ENCODE data around the gene MCM3AP.
A peak's percentile ranks its signal among the peaks of the same experiment; 100 is the strongest.

The MCM3AP gene

GRCh38 chr21:46285206-46285661 is at the start of gene MCM3AP:
TSS of gene MCM3AP (minus strand) at chr21:46285611. CDS start at chr21:46285286, 325 bp downstream.
- no peak for DNase-seq

- no peak for DNase-seq
Observed at GRCh38 chr21:46334351-46335140, 49.1 kb upstream of the MCM3AP start.

DNA sequence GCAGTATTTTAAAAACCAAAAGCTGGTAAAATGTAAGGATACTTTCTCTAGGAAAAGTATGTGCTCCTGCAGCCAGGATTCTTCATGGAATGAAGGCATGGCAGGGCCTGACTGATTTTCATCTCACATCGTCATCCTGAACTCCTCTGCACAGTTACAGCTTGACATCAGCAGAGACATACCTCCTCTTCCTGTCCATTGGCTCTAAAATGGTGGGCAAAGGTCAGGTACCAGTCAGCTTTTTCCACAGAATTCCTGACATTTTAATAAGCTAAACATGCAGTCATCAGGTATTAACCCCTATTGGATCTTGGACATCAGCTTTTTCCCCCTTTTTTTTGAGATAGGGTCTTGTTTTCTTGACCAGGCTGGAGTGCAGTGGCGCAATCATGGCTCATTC is 44.4 kb upstream of the MCM3AP start:
- DNase-seq: no peak

- no peak for DNase-seq
Observed at GRCh38 chr21:46328151-46328550, 42.7 kb upstream of the MCM3AP start.

GRCh38 chr21:46327711-46328110 is 42.3 kb upstream of the MCM3AP start:
- no peak for DNase-seq

DNA sequence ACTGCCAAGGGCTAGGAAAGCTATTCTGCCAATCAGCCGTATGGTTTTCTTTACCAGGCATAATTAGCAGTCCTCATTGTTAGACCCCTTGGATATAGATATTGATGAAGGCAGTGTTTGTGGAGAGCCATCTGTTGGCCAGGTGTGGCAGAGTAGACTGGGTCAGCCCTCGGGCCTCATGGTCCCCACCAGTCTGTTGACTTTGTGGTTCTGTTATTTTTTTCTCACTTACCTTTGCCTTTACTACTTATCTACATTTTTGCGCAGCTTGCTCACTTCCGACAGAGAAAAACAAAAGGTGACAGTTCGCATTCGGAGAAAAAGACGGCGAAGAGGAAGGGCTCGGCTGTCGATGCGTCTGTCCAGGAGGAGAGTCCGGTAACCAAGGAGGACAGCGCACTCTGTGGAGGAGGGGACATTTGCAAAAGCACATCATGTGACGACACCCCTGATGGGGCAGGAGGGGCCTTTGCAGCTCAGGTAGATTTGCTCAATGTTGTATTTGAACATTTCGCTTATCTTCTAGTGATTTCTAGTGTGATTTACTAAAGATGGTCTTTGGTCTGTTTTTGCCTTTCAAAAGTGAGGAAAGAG is 40.8 kb upstream of the MCM3AP start:
- DNase-seq: no peak

DNA sequence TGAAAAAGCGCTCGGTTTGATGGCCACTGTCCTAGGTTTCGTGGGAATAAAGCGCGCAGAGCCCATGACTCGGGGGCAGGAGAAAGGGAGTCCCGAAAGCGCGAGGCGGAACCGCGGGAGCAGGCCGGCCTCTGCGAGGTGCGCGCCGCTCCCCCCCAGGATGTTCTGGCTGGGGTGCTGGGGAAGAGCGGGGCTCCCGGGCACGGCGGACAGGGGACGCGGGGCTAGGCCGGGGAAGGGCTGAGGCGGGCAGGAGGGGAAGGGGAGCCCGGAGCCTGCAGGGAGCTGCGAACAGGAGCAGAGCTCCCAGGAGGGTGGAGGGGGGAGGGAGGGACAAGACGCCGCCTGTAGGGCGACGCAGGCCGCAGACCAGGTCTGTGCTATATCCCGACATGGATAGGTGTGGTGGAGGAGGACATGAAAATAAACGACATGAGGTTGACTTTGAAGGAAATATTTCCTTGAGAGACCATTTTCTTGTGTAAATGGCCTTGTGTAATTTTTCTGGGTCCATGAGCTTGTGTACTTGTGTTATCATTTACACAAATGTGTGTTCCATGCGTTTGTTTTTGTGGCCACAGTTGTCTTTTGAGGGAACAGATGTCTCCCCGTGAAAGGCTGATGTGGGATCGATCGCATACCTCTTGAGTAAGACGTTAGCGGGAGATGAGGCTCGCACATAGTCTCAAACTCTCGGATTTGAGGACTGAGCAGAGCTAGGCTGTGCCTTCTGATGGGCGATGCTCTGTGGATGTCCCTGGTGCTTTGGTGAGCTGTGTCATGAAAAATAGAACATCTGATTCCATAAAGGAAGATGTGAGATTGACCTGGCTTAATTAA is 39.9 kb upstream of the MCM3AP start:
- DNase-seq: no peak

- DNase-seq: peak; percentile 95
Observed at GRCh38 chr21:46324390-46325072, 39.1 kb upstream of the MCM3AP start.

GRCh38 chr21:46323710-46324389 is 38.4 kb upstream of the MCM3AP start, which contains the start of the genes C21orf58 and PCNT:
TSS of gene C21orf58 (minus strand) at chr21:46323870. CDS start at chr21:46322738, 1,132 bp downstream.
TSS of gene PCNT (plus strand) at chr21:46324156. CDS start at chr21:46324229, 73 bp downstream.
- DNase-seq: peak; percentile 95

DNA sequence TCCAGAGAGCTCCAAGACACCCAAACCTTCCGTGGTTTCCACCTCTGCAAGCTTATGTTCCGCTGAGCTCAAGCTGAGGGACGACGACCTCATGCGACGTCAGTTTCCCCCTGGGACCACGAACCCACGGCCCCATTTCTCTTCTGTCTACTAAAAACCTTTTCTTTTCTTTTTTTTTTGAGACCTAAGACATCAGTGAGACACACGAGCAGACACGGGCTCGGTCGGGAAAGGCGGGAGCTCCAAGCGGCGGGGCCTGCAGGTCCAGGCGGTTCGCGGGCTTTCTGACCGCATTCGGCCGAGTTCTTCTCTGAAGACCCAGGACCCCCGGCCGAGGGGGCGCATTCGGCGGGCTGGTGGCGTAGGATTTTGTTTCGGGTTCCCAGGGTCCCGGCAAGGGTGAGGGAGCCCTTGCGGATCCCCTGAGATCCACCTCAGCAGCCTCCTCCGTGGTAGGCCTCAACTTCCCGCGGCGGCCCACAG is 37.9 kb upstream of the MCM3AP start:
- no peak for DNase-seq

- peak; percentile 22 for DNase-seq
Observed at GRCh38 chr21:46322351-46323226, 37.2 kb upstream of the MCM3AP start.

GRCh38 chr21:46320331-46320801 is 35.0 kb upstream of the MCM3AP start:
- DNase-seq: no peak

DNA sequence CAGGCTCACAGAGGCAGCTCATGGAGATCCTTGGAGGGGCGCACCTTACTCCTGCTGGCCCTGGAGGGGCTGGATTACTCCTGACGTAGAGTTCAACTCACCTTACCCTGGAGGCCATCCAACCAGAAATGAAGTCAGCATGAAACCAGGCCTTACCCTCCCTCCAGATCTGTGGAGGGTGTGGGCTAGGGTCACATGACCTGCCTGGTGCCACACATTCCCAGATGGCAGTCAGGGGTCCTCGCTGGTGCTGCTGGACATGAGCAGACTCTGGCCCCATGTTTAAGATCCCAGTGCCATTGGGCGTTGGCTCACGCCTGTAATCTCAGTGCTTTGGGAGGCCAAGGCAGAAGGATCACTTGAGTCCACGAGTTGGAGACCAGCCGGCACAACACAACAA is 33.8 kb upstream of the MCM3AP start:
- no peak for DNase-seq

DNA sequence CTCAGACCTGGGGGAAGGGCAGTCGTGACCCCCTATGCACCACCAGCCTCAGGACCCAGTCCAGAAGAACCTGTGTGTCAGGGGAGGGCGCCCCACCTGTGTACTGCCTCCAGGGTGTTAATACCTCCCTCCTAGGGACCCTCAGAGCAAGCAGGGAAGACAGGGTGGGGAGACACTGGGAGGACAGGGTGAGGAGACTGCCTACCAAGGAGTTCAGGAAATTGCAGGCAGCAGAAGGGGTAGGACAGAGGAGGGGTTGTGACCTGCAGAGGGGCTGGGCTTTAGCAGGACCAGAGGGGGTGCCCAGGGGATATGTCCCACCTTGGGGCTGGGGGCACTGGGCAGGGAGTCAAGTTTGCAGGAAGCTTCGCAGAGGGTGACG is 33.0 kb upstream of the MCM3AP start:
- no peak for DNase-seq

DNA sequence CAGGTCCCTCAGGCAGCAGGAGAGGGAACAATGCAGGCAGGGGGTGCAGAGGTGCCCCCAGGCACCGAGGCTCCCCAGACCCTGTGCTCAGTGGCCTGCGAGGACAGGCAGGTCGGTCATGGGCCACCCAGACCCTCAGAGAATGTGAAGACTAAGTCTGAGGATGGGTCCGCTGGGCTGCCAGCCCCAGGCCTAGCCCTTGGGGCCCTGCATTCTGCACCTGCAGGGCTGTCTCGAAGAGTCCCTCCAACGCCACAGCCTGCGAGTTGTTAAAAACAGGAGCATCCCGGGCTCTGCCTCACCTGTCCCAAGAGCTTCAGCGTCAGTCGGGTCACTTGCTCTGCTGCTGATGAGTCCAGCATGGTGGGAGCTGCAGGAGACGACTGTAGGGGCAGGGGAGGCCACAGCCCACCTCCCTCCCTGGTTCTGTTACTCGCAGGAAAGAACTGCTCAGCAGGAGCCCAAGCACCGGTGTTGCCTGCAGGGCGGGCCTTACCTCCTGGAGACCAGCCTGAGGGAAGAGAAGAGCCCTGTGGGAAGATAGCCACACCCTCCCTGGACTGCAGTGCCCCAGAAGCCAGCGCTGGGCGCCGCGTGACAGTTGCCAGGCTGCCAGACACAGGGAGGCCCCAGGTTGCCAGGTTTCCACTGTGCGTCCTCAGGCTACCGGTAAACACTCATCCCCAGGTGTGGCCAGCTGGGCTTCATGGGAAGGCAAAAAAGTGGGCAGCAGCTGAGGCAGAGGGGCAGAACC is 32.5 kb upstream of the MCM3AP start:
- no peak for DNase-seq

- DNase-seq: no peak
Observed at GRCh38 chr21:46316708-46317324, 31.4 kb upstream of the MCM3AP start.

- no peak for DNase-seq
Observed at GRCh38 chr21:46314441-46315020, 29.1 kb upstream of the MCM3AP start.

DNA sequence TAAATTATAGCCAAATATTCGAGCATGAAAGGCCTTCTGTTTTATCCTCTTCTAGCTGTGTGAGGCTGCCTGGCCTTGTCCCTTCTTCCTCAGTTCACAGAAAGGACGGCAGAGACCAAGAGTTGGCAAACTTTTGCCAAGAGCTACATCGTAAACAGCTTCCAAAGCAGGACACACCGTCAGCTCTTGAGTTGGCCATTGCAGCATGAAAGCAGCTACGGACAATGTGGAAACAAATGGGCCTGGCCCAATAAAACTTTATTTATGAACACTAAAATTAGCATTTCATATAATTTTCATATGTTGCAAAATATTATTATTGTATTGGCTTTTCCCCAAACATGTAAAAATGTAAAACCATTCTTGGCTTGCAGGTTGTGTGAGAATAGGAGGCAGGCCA is 27.5 kb upstream of the MCM3AP start:
- no peak for DNase-seq

DNA sequence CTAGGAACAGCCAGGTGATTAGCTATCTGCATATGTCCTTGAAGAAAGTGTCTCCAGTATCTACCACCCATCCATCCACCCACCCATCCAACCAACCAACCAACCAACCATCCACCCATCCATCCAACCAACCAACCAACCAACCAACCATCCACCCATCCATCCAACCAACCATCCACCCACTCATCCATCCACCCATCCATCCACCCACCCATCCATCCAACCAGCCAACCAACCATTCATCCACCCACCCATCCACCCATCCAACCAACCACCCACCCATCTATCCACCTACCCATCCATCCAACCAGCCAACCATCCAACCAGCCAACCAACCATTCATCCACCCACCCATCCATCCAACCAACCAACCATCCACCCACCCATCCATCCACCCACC is 26.2 kb upstream of the MCM3AP start:
- DNase-seq: no peak

All from retina (tissue), 1 donor.